ENCODE data around the gene GBX1. TPM values are rescaled to one million over a fixed set of nuclear protein-coding genes. Genes with fewer than 3 reads are reported as not detected.

GBX1 gene
- total RNA-seq, 1 experiment from 2014 or later = not detected

DNA sequence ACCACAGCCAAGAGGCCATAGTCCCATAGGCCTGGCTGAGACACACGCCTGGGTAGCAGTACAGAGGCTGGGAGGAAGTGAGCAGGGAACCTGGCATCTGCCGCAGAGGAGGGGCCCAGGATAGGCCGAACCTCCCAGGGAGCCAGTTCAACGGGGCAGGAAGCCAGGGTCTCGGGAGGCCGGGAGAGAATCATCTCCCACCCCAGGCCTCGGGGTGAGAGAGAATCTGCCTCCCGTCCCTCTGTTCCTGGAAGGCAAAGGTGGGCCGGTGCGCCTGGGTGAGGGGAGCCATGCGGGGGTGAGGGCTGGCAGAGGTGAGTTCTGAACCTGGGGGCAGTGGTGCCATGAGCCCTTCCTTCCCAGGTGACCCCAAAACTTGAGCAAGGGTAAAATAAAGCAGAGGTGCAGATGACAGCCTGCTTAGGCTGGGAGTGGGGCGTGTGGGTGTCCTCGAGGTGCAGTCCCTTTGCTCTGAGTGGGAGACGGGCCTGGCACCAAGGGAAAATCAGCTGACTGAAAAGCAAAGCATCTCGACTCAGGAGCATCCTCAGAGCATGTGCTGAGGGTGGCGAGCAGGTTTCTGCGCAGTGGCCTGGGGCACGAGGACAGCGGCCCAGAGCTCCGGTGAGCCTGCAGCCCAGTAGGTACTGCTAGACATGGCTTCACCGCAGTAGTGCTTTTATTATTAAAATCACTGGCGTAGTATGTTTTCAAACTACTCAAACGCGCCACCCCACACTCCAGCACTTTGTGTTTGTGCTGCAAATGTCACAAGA lies 65.7 kb downstream of the GBX1 start:
- H4K20me1 ChIP-seq (ENCODE audit: control insufficient read depth, insufficient read depth, insufficient read length) = no peaks in the 10 kb centered on the region
- no peak overlapping the region for H2BK12ac ChIP-seq (ENCODE audit: insufficient read length, low read depth, low read length)
- H3K23me2 ChIP-seq (ENCODE audit: insufficient read length, low read depth, low read length, poor library complexity, severe bottlenecking) = peaks cover 3% of the 10 kb centered on the region
- Mint-ChIP-seq H3K4me3 (no peak overlapping the region), H3K27ac (peak overlapping the region in 1 of 3 experiments; percentile 79; a peak in 2 of 7 replicates), H3K27me3 (ENCODE audit: low read depth) (no peaks in the 10 kb centered on the region; the same call in 1 of the 2 replicates), H3K4me1 (peaks cover 25 to 39% of the 10 kb centered on the region in 2 experiments), H3K36me3 (ENCODE audit: insufficient read depth in 1 of 3, low read depth in 3 of 3) (peaks cover 0 to 15% (median 7%) of the 10 kb centered on the region in 3 experiments; a peak in 6 of 7 replicates), H3K9me3 (no peaks in the 10 kb centered on the region)
- no peak overlapping the region for H3K23ac ChIP-seq (ENCODE audit: insufficient read length, low read depth, low read length)
- no peak overlapping the region for H4K5ac ChIP-seq (ENCODE audit: insufficient read length, low read depth, low read length)
- H2AFZ ChIP-seq (ENCODE audit: low read length) = no peak overlapping the region
- H4K91ac ChIP-seq (ENCODE audit: insufficient read length, low read depth, low read length) = no peak overlapping the region
- H3K9ac ChIP-seq (ENCODE audit: extremely low read depth, insufficient read length, low read length) = no peak overlapping the region
- no peaks in the 10 kb centered on the region for H3K27me3 ChIP-seq (ENCODE audit: insufficient read depth, low read length)
- no peak overlapping the region for H3K27ac ChIP-seq (ENCODE audit: insufficient read length, low read depth, low read length)
- H4K8ac ChIP-seq (replicated peaks; ENCODE audit: insufficient read length, low read depth, low read length) = no peak overlapping the region
- no peak overlapping the region for H3T11ph ChIP-seq (ENCODE audit: low read length)
- H3K9me3 ChIP-seq (ENCODE audit: control insufficient read depth, low read depth, low read length) = no peaks in the 10 kb centered on the region
- WGBS (ENCODE audit: extremely low coverage, insufficient read length, low lambda C conversion rate) = no CpG with 5 or more reads among the region's 24 CpGs
- no peak overlapping the region for H3K56ac ChIP-seq (ENCODE audit: insufficient read length, low read depth, low read length)
- H2BK5ac ChIP-seq (ENCODE audit: insufficient read length, low read length) = no peak overlapping the region
- TF ChIP-seq, protein P1, sequence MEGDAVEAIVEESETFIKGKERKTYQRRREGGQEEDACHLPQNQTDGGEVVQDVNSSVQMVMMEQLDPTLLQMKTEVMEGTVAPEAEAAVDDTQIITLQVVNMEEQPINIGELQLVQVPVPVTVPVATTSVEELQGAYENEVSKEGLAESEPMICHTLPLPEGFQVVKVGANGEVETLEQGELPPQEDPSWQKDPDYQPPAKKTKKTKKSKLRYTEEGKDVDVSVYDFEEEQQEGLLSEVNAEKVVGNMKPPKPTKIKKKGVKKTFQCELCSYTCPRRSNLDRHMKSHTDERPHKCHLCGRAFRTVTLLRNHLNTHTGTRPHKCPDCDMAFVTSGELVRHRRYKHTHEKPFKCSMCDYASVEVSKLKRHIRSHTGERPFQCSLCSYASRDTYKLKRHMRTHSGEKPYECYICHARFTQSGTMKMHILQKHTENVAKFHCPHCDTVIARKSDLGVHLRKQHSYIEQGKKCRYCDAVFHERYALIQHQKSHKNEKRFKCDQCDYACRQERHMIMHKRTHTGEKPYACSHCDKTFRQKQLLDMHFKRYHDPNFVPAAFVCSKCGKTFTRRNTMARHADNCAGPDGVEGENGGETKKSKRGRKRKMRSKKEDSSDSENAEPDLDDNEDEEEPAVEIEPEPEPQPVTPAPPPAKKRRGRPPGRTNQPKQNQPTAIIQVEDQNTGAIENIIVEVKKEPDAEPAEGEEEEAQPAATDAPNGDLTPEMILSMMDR (conservative IDR thresholded peaks at IDR 0.05) = no peak
- H3K79me2 ChIP-seq (ENCODE audit: insufficient read depth, low read length) = peaks cover 5% of the 10 kb centered on the region; the same call in 1 of the 2 replicates
- H3K14ac ChIP-seq (ENCODE audit: insufficient read depth, low read length) = no peak overlapping the region
- H3K18ac ChIP-seq (ENCODE audit: insufficient read length, low read depth, low read length) = no peak overlapping the region
- no peak overlapping the region for H2BK120ac ChIP-seq (ENCODE audit: low read depth, low read length, poor library complexity, severe bottlenecking)
- peaks cover 4% of the 10 kb centered on the region for H3K79me1 ChIP-seq (ENCODE audit: insufficient read depth, low read depth, low read length, poor library complexity, severe bottlenecking)
- no peak for DNase-seq
- no peak overlapping the region for H2BK20ac ChIP-seq (ENCODE audit: low read depth, low read length, poor library complexity, severe bottlenecking)
- H3K4me2 ChIP-seq (ENCODE audit: insufficient read depth, insufficient read length, low read length) = no peak overlapping the region
- H2BK15ac ChIP-seq (ENCODE audit: low read depth, low read length) = no peak overlapping the region
- no peak overlapping the region for H2AK5ac ChIP-seq (ENCODE audit: insufficient read length, low read length)
- no peak overlapping the region for H3K4ac ChIP-seq (ENCODE audit: low read depth, low read length)
- H3K4me1 ChIP-seq (ENCODE audit: insufficient read depth, low read length) = peaks cover 13% of the 10 kb centered on the region
